Peyer's patch (tissue), 4 donors: Measurements from ENCODE around the gene USP24. TPM values are rescaled to one million over a fixed set of nuclear protein-coding genes. Genes with fewer than 3 reads are reported as not detected.
A peak's percentile ranks its signal among the peaks of the same experiment; 100 is the strongest.

Experiments
- DNase-seq, 3 donors: peaks; one replicate each; pipeline ENCODE4 v3.0.0-alpha.2; 2017 to 2019
- H3K27ac ChIP-seq, 4 donors: fragments of 200-600 bp; sonication (generic); one replicate each; pipeline ENCODE4 v1.5.1; 2016 to 2019
- H3K27me3 ChIP-seq, 2 donors: fragments of 200-600 bp; sonication (generic); one replicate each; pipeline ENCODE4 v1.5.1; 2019
- H3K36me3 ChIP-seq, 3 donors: fragments of 200-600 bp; sonication (generic); one replicate each; pipeline ENCODE4 v1.5.1; 2016 to 2019
- H3K4me1 ChIP-seq, 4 donors: fragments of 200-600 bp; sonication (generic); one replicate each; pipeline ENCODE4 v1.5.1; 2016 to 2019
- H3K4me3 ChIP-seq, 4 donors: fragments of 200-600 bp; sonication (generic); 1 replicate in 3 of 4; 2 replicates in 1 of 4; pipeline ENCODE4 v1.5.1; 2016 to 2019; ENCODE audit warnings: mild to moderate bottlenecking in 1 of 4
- H3K9me3 ChIP-seq, 4 donors: fragments of 200-600 bp; sonication (generic); one replicate each; pipeline ENCODE4 v1.5.1; 2016 to 2019; ENCODE audit warnings: mild to moderate bottlenecking in 1 of 4
- POLR2A ChIP-seq, 2 donors: fragments of 450-650 bp; IDR thresholded peaks; one replicate each; pipeline ENCODE4 v1.5.1; 2017; ENCODE audit warnings: antibody characterized with exemption in 2 of 2, mild to moderate bottlenecking in 2 of 2, moderate library complexity in 2 of 2
- total RNA-seq, 4 donors: library from RNA; depleted of rRNA; stranded (reverse); fragments of >200 nt; gene quantifications; one replicate each; pipeline ENCODE4 v1.1.0, GENCODE V29; 2016
- TF ChIP-seq, protein P1 (sequence below), 6 experiments: fragments of 450-650 bp in 4 of 6; fragments of 200-600 bp in 2 of 6; sonication (generic) in 1 of 6; IDR thresholded peaks; one replicate each; pipeline ENCODE4 v1.5.1; 2017 to 2019; ENCODE audit warnings: antibody characterized with exemption in 6 of 6, mild to moderate bottlenecking in 3 of 6, moderate library complexity in 1 of 6

The USP24 gene
- total RNA-seq, 4 donors from 2014 or later = 37.1 to 130 (median 47.0) TPM

DNA sequence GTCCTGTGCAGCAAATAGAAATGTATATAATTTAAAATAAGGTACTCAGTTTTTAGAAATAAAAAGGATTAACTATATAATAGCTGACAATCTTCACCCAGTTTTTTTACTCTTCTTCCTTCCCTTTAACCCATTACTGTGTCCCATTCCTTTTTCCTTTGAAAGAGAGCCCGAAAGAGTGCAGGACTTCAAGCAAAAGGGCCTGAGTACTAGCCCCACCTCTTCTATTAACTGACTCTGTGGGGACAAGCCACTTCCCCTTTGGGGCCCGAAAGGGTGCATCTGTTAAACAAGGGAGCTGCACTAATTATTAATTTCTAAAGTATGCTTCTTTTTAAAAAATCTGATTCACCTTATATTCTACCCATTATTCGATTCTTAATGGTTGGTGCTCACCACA is 3.3 kb downstream of the USP24 start:
- TF ChIP-seq, protein P1, sequence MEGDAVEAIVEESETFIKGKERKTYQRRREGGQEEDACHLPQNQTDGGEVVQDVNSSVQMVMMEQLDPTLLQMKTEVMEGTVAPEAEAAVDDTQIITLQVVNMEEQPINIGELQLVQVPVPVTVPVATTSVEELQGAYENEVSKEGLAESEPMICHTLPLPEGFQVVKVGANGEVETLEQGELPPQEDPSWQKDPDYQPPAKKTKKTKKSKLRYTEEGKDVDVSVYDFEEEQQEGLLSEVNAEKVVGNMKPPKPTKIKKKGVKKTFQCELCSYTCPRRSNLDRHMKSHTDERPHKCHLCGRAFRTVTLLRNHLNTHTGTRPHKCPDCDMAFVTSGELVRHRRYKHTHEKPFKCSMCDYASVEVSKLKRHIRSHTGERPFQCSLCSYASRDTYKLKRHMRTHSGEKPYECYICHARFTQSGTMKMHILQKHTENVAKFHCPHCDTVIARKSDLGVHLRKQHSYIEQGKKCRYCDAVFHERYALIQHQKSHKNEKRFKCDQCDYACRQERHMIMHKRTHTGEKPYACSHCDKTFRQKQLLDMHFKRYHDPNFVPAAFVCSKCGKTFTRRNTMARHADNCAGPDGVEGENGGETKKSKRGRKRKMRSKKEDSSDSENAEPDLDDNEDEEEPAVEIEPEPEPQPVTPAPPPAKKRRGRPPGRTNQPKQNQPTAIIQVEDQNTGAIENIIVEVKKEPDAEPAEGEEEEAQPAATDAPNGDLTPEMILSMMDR (IDR thresholded peaks at IDR 0.05) = no peak
- TF ChIP-seq POLR2A (IDR thresholded peaks at IDR 0.05) = no peak
- DNase-seq = peak in 2 of 3 donors; percentile 62 to 70
- peak overlapping the region in 2 of 4 donors; percentile 24 to 97 for H3K27ac ChIP-seq
- peaks cover 0 to 51% (median 11%) of the 10 kb centered on the region in 4 donors for H3K4me1 ChIP-seq
- no peaks in the 10 kb centered on the region for H3K27me3 ChIP-seq
- H3K9me3 ChIP-seq = no peaks in the 10 kb centered on the region
- peak overlapping the region in 3 of 4 donors; percentile 27 to 98 (median 91) for H3K4me3 ChIP-seq
- H3K36me3 ChIP-seq = no peaks in the 10 kb centered on the region

DNA sequence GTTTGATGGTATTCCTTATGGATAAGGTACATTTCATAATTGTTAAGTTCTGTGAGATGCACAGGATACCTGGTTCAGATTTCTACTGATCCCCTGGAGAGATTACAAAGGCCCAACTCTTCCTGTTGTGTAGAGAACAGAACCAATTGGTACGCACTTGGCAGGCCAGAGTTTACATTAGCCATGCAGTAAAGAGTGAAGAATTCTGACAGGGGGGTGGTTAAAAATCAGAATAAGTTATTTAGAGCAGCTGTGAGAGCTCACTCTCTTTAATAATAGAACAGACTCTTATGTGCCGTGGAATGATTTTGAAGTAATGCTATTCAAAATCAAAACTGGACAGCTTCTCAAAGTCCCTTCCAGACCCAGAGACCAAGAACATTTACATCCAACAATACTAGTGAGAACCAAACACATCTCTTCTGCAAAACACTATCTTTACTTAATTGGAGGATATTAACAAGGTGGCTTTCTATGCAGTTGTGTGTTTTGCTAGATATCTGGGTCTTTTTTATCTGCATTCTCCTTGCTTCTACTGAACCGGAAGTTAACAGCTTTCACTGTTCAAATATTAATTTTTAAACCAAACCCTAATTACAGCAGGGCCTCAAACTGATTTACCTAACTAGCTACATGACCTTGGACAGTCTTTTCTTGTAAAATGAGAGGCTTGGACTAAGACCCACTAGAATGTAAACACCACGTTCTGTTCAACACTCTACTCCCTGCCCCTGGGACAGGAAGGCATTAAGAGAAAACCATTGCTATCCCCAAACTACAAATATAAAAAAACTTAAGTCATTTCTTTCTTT is 4.0 kb downstream of the USP24 start:
- DNase-seq = no peak
- Histone ChIP-seq H3K27ac (peak overlapping the region in 3 of 4 donors; percentile 0 to 97 (median 24)), H3K9me3 (no peaks in the 10 kb centered on the region), H3K36me3 (no peaks in the 10 kb centered on the region), H3K27me3 (no peaks in the 10 kb centered on the region), H3K4me1 (peaks cover 0 to 45% (median 9%) of the 10 kb centered on the region in 4 donors), H3K4me3 (peak overlapping the region in 2 of 4 donors; percentile 7 to 91)
- TF ChIP-seq, protein P1 (IDR thresholded peaks at IDR 0.05) = no peak
- TF ChIP-seq POLR2A (IDR thresholded peaks at IDR 0.05) = no peak

DNA sequence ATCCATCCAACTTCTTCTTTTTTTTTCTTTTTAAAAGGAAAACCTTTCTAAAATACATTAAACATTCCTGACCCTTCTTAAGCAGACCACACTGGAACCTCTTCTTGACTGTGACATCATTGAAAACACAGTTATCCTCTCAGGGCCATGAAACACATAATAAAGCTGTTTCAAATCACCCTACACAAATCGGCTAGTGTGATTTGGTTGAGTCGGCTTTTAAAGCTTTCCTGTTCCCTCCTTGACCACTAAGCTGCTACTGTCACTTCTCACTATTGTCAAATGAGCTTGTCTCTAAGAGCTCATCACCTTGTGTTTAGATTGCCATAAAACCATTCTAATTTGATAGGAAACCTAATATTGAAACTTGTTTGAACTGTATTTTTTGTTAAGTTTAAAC is 5.9 kb downstream of the USP24 start:
- Histone ChIP-seq H3K4me1 (peaks cover 0 to 54% (median 13%) of the 10 kb centered on the region in 4 donors), H3K4me3 (no peak overlapping the region), H3K27me3 (no peaks in the 10 kb centered on the region), H3K27ac (no peak overlapping the region), H3K36me3 (no peaks in the 10 kb centered on the region), H3K9me3 (no peaks in the 10 kb centered on the region)
- no peak for TF ChIP-seq POLR2A (IDR thresholded peaks at IDR 0.05)
- TF ChIP-seq, protein P1 (IDR thresholded peaks at IDR 0.05) = peak in 2 of 6 experiments; percentile 7 to 17
- DNase-seq = no peak

DNA sequence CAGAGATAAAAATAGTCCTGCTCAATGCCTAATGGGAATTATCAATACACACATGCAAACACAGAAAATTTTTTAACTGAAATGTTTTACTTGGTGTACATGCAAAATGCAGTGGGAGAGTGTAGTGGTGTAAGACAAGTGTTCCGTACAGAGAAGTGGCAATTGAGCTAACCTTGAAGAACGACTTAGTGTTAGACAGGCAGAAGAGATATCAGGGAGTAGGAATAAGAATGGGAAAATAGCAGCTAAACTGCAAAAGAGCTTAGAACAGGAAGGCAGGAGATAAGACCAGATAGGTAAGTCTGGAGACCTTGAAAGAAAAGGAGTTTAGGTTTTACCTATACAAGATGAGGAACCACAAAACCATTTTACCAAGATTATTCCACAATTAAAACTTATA is 9.0 kb downstream of the USP24 start:
- H3K27me3 ChIP-seq = no peaks in the 10 kb centered on the region
- no peak overlapping the region for H3K27ac ChIP-seq
- H3K9me3 ChIP-seq = no peaks in the 10 kb centered on the region
- no peak for DNase-seq
- H3K4me3 ChIP-seq = no peak overlapping the region
- no peaks in the 10 kb centered on the region for H3K36me3 ChIP-seq
- TF ChIP-seq POLR2A (IDR thresholded peaks at IDR 0.05) = no peak
- TF ChIP-seq, protein P1 (IDR thresholded peaks at IDR 0.05) = no peak
- H3K4me1 ChIP-seq = peaks cover 0 to 44% (median 9%) of the 10 kb centered on the region in 4 donors

DNA sequence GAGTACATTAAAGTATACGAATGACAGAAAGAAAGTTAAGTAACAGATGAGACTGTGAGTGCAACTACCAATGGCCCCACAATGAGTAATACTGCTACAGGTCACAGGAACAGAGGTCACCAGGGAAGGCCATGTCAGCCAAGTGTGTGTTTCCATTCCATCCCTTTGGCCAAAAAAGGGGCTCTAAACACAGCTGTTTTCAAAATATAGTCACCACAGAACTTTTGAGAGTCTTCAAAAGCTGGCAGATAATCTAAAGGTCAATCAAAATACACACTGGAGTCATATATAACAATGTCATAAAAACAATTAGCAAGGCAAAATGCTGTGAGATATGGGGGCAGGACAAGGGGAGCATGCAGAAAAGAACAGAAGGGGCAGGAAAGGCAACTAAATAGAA is 10.2 kb downstream of the USP24 start:
- peak in 1 of 3 donors; percentile 60 for DNase-seq
- Histone ChIP-seq H3K36me3 (no peaks in the 10 kb centered on the region), H3K27me3 (no peaks in the 10 kb centered on the region), H3K27ac (no peak overlapping the region), H3K4me1 (peaks cover 0 to 37% (median 3%) of the 10 kb centered on the region in 4 donors), H3K4me3 (no peak overlapping the region), H3K9me3 (no peaks in the 10 kb centered on the region)
- TF ChIP-seq POLR2A (IDR thresholded peaks at IDR 0.05) = no peak
- TF ChIP-seq, protein P1 (IDR thresholded peaks at IDR 0.05) = no peak
